ENCODE measurements around the gene ARHGAP10. TPM values are rescaled to one million over a fixed set of nuclear protein-coding genes. Genes with fewer than 3 reads are reported as not detected.

The ARHGAP10 gene
- total RNA-seq, 2 experiments from 2014 or later = 5.8 to 6.1 TPM

DNA sequence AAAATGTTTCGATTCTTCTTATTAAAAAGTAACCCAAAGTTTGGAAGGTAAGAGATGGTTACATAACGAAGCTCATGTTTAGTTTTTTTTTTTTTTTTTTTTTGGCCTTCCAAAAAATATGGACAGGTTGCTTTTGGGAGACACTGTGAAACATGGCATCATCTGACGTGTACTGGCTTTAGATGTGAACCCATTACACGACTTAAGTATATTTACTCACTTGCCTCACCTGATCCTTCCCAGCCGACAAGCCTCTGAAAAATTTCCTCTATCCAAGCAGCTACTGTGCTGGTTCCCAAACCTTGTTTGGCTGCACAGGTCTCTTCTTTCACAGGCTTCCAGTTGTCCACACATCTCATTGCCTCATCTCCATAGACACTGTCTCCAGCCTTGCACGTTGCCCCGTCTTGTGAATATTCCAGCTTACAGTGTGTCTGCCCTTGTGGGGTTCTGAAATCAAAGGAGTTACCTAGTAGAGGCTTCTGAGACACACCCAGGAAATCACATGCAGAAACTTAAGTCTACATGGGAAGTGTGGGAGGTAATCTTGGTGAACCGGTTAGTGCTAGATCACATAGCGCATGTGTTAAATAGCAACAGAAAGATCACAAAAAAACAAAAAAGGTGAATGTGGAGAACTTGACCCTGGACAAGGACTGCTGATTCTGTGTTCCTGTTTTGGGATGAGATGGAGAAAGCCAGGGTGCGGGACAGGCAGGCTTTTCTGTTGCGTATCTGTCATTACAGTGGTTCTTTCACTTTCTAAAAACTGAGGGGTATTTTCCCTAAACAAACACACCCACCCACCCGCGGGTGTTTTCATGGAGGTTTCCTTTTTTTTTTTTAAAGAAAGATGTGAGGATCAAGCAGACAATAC is 328.6 kb downstream of the ARHGAP10 start:
- H3K4me3 Mint-ChIP-seq = peak overlapping the region; percentile 76
- H3K36me3 Mint-ChIP-seq = peaks cover 21% of the 10 kb centered on the region
- peak; percentile 9 for DNase-seq
- H3K27ac Mint-ChIP-seq = peak overlapping the region; percentile 92
- H3K27me3 Mint-ChIP-seq = no peaks in the 10 kb centered on the region
- H3K9me3 Mint-ChIP-seq = peaks cover 3% of the 10 kb centered on the region
- H3K4me1 Mint-ChIP-seq = peaks cover 57% of the 10 kb centered on the region

DNA sequence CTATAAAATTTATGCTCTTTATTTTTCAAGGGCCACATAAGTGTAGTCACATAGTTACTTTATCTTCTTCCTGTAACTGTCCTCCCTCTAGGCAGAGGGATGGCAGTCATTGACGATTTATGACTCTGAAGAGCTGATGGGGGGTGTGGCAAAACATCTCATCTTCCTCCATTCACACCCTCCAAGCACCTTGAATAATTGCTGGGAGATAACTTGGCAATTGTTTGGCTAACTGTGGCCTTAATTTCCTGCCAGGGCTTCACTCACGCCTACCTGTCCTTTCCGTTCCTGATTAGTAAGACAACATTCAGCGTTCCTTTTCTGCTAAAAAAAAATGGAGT is 329.2 kb downstream of the ARHGAP10 start:
- Mint-ChIP-seq H3K36me3 (peaks cover 20% of the 10 kb centered on the region), H3K4me3 (peak overlapping the region; percentile 76), H3K4me1 (peaks cover 52% of the 10 kb centered on the region)

DNA sequence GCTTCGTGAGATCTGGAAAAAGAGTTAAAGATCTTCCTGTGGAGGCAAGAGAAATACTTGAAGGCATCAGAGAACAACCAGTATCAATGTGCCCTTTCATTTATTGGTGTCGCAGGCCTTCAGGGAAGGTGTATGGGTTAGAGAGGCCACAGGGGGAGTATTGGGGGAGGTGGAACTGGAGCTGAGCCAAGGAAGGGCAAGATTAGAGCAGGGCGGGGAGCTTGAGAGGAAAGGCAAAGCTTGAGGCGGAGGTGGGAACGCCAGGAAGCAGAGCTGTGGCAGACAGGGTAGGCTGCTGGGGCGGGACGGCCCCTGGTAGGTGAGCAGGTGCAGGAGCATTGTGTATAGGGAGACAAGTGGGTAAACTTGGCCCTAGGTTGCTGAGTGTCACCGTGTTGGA is 329.9 kb downstream of the ARHGAP10 start:
- no peak overlapping the region for H3K4me3 Mint-ChIP-seq
- H3K36me3 Mint-ChIP-seq = peaks cover 20% of the 10 kb centered on the region
- H3K4me1 Mint-ChIP-seq = peaks cover 47% of the 10 kb centered on the region
- peaks cover 3% of the 10 kb centered on the region for H3K9me3 Mint-ChIP-seq
- H3K27me3 Mint-ChIP-seq = no peaks in the 10 kb centered on the region
- no peak for DNase-seq
- H3K27ac Mint-ChIP-seq = peak overlapping the region; percentile 92

More for the DNA sequence above, 329.2 kb downstream of the ARHGAP10 start:
- Mint-ChIP-seq H3K9me3 (peaks cover 3% of the 10 kb centered on the region), H3K27ac (peak overlapping the region; percentile 92), H3K27me3 (no peaks in the 10 kb centered on the region)
- no peak for DNase-seq

DNA sequence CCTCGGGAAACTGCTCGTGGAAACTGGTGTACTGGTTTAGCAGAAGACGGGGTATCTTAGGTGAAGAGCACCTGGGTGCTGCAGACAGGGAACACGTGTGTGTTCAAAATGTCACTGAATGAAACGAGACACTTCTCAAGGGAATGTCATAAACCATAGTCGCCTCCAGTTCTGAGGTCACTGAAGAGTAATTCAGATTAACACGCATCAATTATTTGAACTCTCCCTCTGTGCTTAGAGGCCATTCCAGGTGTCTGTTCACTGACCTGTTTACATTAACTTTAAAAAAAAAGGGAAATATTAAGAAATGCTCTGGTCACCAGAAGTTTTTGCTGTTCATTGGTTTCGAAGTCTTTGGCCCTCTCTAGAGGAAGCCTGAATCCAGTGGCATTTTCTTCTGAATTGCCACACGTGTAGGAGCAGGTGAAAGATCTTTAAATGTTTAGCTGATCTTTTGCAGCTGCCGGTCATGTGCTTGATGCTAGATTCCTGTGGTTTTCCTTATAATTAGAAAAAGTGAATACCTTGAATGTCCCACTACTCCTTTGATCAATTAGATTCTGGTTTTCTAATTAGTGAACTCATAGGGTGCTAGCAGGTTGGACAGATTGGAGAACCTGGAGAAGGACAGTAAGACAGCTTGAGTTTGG is 330.5 kb downstream of the ARHGAP10 start:
- Mint-ChIP-seq H3K36me3 (peaks cover 22% of the 10 kb centered on the region), H3K27me3 (no peaks in the 10 kb centered on the region), H3K9me3 (peaks cover 2% of the 10 kb centered on the region), H3K4me1 (peaks cover 42% of the 10 kb centered on the region), H3K27ac (peak overlapping the region; percentile 23), H3K4me3 (no peak overlapping the region)
- DNase-seq = no peak

DNA sequence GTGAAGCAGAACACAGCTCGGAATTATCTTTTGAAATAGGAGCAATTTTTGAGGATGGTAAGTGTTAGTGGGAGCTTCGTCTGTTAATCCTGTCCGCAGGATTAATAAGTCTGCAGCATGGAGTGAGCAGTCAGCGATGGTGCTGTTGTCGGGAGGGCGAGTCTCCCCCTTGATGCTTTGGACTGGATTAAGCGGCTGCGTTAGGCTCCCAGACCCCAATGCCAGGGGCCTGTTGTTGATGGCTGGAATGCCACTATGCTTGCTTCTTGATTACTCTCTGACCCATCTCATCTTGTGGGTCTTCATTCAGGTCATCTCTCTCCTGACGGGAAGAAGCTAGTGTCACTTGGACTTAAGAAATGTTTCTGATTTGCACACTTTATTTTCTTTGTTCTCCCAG is 332.6 kb downstream of the ARHGAP10 start:
- Mint-ChIP-seq H3K36me3 (peaks cover 14% of the 10 kb centered on the region), H3K4me1 (peaks cover 30% of the 10 kb centered on the region), H3K27me3 (no peaks in the 10 kb centered on the region), H3K4me3 (no peak overlapping the region), H3K27ac (no peak overlapping the region), H3K9me3 (no peaks in the 10 kb centered on the region)
- DNase-seq = no peak

DNA sequence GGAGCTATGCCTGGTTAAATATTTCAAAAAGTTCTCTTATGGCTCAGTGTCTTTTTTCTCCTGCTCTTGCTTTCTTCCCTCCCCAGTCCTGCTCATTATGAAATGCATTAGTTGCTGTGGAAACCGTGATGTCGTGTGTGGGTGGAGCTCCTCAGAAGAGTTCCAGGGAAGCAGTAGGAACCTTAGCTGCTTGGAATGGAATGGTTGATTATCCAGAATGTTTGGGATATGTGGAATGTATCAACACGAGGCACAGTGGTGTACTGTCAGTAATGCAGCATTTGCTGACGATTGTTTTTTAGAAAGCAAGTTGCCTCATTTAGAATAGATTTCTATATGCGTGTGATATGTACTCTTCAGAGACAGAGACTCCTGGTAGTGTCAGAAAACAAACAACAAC is 333.2 kb downstream of the ARHGAP10 start:
- Mint-ChIP-seq H3K27me3 (no peaks in the 10 kb centered on the region), H3K9me3 (no peaks in the 10 kb centered on the region), H3K4me1 (peaks cover 25% of the 10 kb centered on the region), H3K27ac (no peak overlapping the region), H3K4me3 (no peak overlapping the region), H3K36me3 (peaks cover 14% of the 10 kb centered on the region)
- DNase-seq = no peak

DNA sequence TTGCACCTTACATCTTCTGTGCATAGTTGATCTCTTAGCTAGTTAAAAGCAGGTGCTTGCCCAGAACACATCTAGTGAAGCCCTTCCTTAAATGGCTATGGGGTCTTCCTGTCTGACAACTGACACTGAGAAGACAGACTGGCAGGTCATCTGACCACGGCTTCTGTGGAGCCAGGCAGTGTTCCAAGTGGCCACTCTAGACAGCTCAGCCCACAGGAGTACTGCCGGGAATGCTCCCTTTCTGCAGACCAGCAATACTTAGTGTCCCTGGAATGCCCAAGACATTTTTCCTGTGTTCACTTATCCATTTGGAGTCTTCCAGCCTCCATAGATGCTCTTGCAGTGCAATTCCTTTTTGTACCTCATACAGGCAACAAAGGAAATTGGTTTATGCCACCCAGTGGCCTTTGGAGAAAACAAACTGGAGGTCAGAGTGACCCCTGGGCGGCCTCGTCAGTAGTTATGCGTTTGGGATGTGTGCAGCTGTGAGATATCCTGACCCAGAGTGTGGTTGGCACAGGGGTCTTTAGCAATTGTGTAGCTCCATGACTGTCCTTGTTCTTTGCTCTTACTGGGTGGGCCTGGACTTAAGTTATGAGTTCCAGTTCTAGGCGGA is 335.5 kb downstream of the ARHGAP10 start:
- peaks cover 23% of the 10 kb centered on the region for H3K36me3 Mint-ChIP-seq
- H3K27me3 Mint-ChIP-seq = no peaks in the 10 kb centered on the region
- no peaks in the 10 kb centered on the region for H3K9me3 Mint-ChIP-seq
- H3K4me1 Mint-ChIP-seq = peaks cover 7% of the 10 kb centered on the region
- H3K27ac Mint-ChIP-seq = no peak overlapping the region
- DNase-seq = no peak
- H3K4me3 Mint-ChIP-seq = no peak overlapping the region

DNA sequence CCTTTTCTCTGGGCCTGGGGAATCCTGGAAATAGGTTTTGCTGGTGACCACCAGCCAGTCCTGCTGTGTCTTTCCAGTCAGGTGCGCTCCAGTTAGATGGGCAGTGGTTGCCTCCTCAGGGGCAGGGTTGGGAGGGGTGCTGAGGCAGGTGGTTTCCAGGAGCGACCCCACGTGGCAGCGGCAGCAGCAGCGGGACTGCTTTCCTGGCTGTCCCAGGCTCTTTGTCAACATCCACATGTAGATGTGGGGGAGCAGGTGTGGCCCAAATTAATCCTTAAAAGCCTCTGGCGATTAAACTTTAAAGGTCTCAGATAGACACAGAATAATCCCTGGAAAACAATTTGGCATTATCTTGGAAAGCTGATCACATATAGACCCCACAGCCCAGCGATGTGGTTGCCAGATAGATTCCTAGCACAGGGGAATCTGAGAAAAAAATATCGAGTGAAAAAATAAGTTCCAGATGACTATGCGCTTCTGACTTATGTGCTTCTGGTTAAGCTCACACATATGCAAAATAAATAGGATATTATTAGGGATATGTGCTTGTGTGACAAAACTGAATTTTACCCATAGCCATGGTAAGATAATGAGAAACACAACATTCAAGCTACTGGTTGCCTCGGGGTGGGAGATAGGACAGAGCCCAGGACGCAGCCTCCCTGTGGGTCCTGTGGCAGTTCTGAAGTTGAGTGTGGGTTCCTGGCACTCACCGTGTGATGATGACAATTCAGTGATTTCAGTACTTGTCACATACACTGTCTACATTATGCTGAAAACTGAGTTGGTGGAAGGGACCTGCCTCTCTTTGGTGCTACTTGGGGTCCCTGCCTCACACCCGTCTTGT is 336.4 kb downstream of the ARHGAP10 start:
- Mint-ChIP-seq H3K9me3 (no peaks in the 10 kb centered on the region), H3K27me3 (no peaks in the 10 kb centered on the region), H3K36me3 (peaks cover 31% of the 10 kb centered on the region), H3K27ac (no peak overlapping the region), H3K4me1 (peaks cover 6% of the 10 kb centered on the region), H3K4me3 (no peak overlapping the region)
- no peak for DNase-seq

DNA sequence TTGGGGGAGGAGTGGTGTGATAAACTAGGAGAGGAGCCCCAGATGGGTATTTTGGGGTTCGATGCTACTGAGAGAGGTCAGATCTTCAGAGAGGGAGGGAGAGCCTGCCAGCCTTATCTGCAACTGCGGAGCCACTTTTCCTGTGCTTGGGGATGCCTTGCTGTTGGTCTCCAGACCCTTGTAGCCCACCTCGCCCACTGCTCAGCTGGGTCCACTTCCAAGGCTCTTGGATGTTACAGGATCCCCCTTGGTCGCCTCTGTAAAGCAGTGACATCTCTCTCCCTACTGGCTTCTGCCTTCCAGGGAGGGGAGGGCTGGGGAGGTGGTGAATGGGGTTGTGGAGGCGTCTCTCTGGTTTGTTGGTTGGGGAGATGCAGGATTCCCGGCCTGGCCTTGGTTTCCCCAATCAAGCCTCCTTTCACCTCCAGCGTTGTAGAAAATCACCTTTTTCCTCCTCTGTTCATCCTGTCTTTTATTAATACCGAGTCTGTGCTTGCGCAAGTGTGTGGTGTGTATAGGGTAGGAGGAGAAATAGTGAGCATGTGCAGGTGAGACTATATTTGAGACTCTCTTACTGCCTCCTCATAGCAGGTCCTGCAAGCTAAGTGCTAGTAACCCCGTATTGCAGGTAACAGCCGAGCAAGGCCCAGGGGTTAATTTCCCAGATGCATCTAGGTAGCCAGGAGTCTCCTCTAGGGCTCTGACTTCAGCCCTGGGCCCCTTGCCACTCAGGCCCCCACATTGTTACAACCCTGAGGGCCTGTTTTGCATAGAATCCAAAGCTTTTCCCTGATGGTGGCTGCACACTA is 337.4 kb downstream of the ARHGAP10 start:
- Mint-ChIP-seq H3K4me1 (peaks cover 6% of the 10 kb centered on the region), H3K27ac (no peak overlapping the region), H3K4me3 (no peak overlapping the region)

DNA sequence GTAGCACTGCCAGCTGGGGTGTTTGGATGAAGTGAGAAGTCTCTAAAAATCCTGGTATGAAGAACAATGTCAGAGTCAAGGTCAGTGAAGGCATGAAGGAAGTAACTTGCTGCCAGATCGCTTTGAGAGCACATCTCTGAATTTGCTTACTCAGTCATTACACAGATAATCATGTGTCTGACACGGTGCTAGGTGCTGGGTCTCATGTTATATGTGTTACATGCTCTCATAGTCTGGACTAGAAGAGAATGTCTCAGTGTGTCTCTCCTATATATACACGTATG is 337.9 kb downstream of the ARHGAP10 start:
- H3K27ac Mint-ChIP-seq = no peak overlapping the region
- H3K9me3 Mint-ChIP-seq = peaks cover 12% of the 10 kb centered on the region
- H3K4me1 Mint-ChIP-seq = peaks cover 6% of the 10 kb centered on the region
- no peak for DNase-seq
- no peak overlapping the region for H3K4me3 Mint-ChIP-seq
- H3K36me3 Mint-ChIP-seq = peaks cover 44% of the 10 kb centered on the region
- no peaks in the 10 kb centered on the region for H3K27me3 Mint-ChIP-seq

More for the DNA sequence above, 337.4 kb downstream of the ARHGAP10 start:
- Mint-ChIP-seq H3K36me3 (peaks cover 39% of the 10 kb centered on the region), H3K27me3 (no peaks in the 10 kb centered on the region), H3K9me3 (peaks cover 7% of the 10 kb centered on the region)
- DNase-seq = no peak

DNA sequence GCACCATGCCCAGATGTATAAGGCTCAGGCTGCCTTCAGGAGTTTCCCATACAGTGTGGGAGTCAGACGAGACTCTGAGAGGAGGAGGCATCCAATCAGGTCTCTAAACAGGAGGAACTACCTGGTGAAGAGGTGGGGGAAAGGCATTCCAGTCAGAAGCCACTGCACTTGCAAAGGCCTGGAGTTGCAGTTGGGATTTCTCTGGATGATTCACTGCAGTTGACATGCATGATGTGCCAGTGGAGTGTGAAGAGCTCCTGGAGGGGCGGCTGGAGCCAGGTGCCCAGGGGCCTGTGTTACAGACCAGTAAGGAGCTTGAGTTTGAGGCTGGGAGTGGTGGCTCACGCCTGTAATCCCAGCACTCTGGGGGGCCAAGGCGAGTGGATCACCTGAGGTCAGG is 339.1 kb downstream of the ARHGAP10 start:
- H3K4me1 Mint-ChIP-seq = peaks cover 6% of the 10 kb centered on the region
- peaks cover 48% of the 10 kb centered on the region for H3K36me3 Mint-ChIP-seq
- H3K27me3 Mint-ChIP-seq = no peaks in the 10 kb centered on the region
- H3K4me3 Mint-ChIP-seq = no peak overlapping the region
- no peak overlapping the region for H3K27ac Mint-ChIP-seq
- peaks cover 22% of the 10 kb centered on the region for H3K9me3 Mint-ChIP-seq
- DNase-seq = no peak

DNA sequence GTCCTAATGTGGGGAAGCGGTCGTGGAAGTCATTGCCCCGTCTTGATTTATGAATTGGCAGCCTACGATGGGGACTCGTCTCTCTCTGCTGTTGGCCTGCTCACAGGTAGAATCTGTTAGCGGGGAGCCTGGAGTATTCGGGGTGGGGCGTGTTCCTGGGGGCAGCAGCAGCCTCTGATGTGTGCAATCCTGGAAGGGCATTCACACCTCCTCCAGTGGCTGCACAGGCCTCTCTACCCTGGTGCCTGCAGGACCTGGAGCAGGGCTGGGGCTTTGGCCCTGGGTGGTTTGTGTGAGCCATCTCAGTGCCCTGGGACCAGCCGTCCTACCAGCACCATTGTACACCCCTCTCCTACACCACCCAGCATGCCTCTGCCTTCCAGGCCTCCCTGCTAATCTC is 340.9 kb downstream of the ARHGAP10 start:
- no peak overlapping the region for H3K27ac Mint-ChIP-seq
- peaks cover 26% of the 10 kb centered on the region for H3K9me3 Mint-ChIP-seq
- no peak for DNase-seq
- H3K36me3 Mint-ChIP-seq = peaks cover 64% of the 10 kb centered on the region
- H3K4me1 Mint-ChIP-seq = peaks cover 5% of the 10 kb centered on the region
- no peak overlapping the region for H3K4me3 Mint-ChIP-seq
- no peaks in the 10 kb centered on the region for H3K27me3 Mint-ChIP-seq

DNA sequence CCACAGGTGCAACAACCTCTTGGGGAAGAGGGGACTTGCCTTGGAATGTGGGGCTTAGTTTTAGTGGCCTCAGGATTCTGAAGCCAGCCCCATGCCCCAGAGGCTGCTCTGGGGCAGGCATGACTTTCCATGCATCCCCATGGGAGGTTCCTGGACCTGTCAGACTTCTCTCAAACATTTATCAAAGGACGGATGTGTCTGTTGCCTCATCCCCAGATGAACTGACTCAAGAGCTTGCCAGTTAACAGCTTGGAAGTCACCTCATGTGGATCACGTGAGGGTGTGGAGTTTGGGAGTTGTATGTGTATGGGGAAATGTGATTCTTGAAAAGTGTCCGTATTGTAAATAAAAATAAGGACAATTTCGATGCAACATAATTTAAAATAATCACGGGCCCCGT is 341.5 kb downstream of the ARHGAP10 start:
- peaks cover 29% of the 10 kb centered on the region for H3K9me3 Mint-ChIP-seq

DNA sequence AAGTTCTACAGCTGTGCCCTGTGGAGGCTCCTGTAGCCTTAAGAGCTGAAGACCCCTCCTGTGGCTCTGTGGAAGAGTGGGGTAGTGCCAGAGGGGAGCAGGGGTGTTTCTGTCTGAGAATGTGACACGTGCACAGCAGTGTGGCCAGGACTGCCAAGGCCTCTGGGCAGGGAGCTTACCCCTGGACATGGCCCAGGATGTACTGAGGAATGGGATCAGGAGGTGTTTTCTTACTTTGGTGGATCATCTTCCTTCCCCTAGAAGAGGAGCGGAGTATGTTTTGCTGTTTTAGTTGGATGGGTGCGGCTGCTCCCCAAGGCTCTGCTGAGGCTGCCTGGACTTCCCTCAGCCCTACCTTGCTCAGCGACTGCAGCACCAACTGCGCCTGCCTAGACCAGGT is 342.6 kb downstream of the ARHGAP10 start:
- Mint-ChIP-seq H3K36me3 (peaks cover 76% of the 10 kb centered on the region), H3K4me1 (no peaks in the 10 kb centered on the region), H3K4me3 (no peak overlapping the region), H3K9me3 (peaks cover 29% of the 10 kb centered on the region), H3K27me3 (no peaks in the 10 kb centered on the region), H3K27ac (no peak overlapping the region)
- no peak for DNase-seq

More for the DNA sequence above, 341.5 kb downstream of the ARHGAP10 start:
- no peak overlapping the region for H3K4me3 Mint-ChIP-seq
- H3K27me3 Mint-ChIP-seq = no peaks in the 10 kb centered on the region
- no peak overlapping the region for H3K27ac Mint-ChIP-seq
- no peak for DNase-seq
- peaks cover 70% of the 10 kb centered on the region for H3K36me3 Mint-ChIP-seq
- peaks cover 5% of the 10 kb centered on the region for H3K4me1 Mint-ChIP-seq

All from activated naive CD8-positive, alpha-beta T cell treated with anti-CD3 and anti-CD28 coated beads for 36 hours (primary cell).